ENCODE data around the gene MS4A6A. TPM values are rescaled to one million over a fixed set of nuclear protein-coding genes. Genes with fewer than 3 reads are reported as not detected.
"Not testable (repeated sequence)": the region's sequence is repeated elsewhere in the genome, so short reads cannot be mapped to it uniquely, and the experiment has no call there.

Gene MS4A6A
- polyA plus RNA-seq (2013, experiment 1 of 2; ENCODE audit: insufficient read length) = not detected
- not detected for polyA plus RNA-seq (2013, experiment 2 of 2; ENCODE audit: insufficient read length)

- no peak for DNase-seq
Observed at GRCh38 chr11:60182541-60183330, at the start of gene MS4A6A. MS4A6A (minus strand) TSS chr11:60183083; CDS start chr11:60181727, 1,356 bp downstream.

DNA sequence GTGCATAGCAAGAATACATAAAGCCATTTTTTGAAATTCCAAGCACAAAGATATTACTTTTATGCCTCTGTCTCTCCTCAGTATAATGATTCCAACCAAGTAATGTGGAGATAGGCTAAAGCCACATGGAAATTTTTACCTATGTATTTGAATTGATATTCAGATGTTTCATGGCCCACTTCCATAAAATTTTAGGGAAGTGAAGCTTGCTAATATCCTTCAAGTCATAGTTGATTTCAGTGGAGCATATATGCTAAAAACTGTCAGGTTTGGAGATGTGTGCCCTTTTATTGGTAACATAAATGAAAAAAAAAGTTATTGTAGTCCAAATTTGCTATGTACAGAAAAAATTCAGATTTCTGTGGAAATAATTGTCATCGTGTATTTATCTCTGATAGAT is 47.8 kb upstream of the MS4A6A start:
- no peak for DNase-seq

GRCh38 chr11:60222141-60222540 is 39.3 kb upstream of the MS4A6A start:
- DNase-seq = no peak

- no peak for DNase-seq
Observed at GRCh38 chr11:60221692-60222091, 38.8 kb upstream of the MS4A6A start.

- DNase-seq = no peak
Observed at GRCh38 chr11:60221181-60221580, 38.3 kb upstream of the MS4A6A start.

- DNase-seq = no peak
Observed at GRCh38 chr11:60214386-60214785, 31.5 kb upstream of the MS4A6A start.

DNA sequence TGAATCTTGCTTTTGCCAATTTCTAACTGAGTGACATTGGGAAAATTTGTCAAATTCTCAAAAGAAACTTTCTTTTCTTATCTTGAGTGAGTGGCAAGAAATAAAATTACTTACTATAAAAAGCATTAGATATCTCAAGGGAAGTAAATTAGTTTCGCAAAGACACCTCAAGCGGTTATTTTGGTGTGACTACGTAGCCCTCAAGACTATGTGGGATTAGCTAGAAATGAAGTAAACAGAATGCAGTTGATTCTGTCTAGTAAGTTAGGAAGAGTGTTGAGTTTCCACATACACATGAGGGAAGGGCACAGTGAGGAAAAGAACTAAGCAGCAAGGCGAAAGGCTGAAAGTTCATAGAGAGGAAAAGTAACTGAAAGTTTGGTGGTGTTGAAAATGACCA is 28.3 kb upstream of the MS4A6A start:
- no peak for DNase-seq

DNA sequence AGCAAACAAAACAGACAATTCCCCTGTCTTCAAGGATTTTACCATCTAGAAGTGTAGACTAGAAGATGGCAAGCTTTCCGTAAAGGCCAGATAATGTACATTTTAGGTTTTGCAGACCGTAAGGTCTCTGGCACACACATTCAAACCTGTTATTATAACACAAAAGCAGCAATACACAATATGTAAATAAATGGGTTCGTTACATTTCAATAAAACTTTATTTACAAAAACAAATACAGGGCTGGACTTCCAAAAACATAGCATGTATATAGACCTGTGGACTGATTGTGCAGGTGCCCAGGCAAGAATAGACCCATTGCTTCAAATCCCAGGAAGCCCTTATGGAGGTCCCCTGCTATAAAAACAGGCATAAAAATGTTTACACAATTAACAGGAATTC is 27.1 kb upstream of the MS4A6A start:
- no peak for DNase-seq

- no peak for DNase-seq
Observed at GRCh38 chr11:60208951-60209350, 26.1 kb upstream of the MS4A6A start.

DNA sequence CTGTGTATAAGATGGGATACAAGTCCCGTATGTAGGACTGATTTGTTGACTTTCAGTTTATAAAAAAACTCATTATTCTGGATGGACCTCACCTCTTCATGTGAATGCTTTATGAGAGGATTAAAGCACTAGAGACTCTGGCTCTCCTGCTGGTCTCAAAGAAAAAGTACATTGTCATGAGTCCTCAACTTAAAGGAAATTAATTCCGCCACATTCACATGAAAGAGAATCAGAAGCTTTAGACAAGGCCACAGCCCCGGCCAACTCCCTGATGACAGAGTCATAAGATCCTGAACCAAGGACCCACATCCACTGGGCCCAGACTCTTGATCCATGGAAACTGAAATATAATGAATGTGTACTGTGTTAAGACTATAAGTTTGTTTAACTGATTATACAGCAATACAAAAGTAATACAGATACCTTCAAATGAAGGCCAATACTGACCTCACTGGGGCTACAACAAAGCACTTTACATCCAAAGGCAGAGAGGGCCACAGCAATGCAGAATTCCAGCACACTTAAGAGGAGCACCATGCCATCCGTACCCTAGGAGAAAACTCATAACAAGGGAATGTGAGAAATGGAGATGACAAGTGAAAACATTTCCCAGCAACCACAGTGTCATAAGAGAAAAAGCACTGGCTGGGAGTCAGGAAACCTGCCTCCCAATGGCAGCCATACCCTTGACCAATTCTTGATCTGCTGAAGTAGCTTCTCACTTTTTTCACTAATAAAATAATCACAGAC is 25.4 kb upstream of the MS4A6A start:
- DNase-seq = no peak

- no peak for DNase-seq
Observed at GRCh38 chr11:60206616-60207015, 23.7 kb upstream of the MS4A6A start.

DNA sequence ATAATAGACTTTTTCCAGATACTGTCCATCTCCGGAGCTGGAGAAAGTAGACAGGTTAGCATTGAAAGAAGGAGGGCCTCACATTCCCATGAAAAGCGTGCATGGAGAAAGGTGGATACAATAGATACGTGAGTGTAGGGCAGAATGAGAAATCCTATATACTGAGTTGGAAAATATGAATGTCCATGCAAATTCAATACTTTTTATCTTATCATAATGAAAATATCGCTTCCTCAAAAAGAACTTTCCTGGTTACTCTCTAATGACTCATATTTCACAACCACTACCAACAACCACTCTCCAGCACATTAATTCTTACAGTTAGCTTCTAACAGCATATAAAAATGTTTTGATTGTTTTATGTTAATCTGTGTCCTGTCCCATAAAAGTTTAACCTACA is 22.0 kb upstream of the MS4A6A start:
- no peak for DNase-seq

DNA sequence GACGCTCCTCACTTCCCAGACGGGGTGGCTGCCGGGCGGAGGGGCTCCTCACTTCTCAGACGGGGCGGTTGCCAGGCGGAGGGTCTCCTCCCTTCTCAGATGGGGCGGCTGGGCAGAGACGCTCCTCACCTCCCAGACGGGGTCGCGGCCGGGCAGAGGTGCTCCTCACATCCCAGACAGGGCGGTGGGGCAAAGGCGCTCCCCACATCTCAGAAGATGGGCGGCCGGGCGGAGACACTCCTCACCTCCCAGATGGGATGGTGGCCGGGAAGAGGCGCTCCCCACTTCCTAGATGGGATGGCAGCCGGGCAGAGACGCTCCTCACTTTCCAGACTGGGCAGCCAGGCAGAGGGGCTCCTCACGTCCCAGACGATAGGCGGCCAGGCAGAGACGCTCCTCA is 18.5 kb upstream of the MS4A6A start:
- DNase-seq = not testable (repeated sequence)

- DNase-seq = no peak
Observed at GRCh38 chr11:60197442-60197841, 14.6 kb upstream of the MS4A6A start.

DNA sequence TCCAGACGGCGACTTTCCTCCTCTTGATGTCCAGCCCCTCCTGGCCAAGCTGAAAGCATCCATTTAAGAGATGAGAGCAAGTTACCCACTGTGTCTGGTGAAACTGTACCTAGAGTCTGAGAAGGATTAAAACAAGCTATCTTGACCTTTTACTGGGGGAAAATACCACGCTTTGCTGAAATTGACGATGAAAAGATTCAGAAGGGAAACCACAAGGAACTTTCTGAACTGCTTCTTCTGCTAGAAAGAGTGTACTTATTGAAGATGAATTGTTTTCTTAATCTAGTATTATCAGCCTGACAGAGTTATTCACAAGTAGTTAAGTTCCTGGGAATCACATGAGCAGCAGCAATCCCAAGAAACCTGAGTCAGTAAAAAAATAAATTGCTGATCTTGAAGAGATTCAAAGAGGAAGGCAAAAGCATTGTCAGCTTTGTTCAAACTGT is 13.1 kb upstream of the MS4A6A start:
- DNase-seq = no peak

DNA sequence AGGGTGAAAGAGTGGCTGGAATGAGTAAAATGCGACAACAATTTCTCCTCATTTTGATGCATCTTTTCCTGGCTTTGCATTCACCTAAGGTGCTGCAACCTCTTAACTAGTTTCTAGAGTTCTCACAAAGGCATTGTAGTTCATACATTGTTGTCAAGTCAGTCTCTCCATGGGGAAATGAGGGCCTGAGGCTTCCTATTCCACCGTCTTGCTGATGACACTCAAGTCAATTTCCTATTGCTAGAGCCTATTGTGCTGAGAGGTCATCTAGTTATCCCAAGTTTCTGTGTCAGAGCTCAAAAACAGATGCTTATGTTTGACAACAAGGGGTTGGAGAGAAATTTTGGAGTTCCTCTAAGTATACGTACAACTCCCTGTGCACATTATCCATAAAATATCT is 11.6 kb upstream of the MS4A6A start:
- no peak for DNase-seq

DNA sequence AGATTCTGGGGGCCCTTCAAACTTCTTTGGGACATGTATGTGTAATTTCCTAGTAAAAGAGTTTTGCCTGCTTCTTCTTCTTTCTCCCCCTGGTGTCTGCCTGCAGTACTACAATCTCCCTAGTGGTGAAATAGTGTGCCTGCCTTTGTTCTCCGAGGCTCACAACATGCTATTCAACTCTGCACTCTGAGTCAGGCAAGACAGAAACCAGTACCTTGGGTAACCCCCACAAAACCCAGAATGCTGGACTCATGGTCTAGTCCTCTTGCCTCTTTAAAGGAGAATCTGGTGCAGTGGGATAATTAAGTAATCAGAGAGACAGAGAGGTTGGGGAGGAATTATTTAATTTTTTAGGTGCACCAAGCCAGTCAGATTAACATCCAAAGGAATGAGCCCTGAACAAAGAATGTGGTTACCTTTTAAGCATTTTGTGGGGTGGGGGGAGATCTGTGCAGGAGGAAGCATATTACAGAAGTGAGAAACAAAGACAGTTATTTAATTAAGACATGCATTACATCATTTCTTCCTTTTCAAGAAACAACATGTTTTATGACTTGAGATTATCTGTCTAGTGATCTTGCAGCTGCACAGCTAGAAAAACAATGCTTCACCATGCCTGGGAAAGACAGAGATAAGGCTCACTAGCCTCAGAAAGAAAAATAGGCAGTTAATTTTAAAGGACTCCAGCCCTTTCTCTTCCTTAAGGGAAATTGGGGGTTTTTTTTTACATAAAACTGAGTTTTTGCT is 11.0 kb upstream of the MS4A6A start:
- DNase-seq = peak; percentile 2

- not testable (repeated sequence) for DNase-seq
Observed at GRCh38 chr11:60192564-60192963, 9.7 kb upstream of the MS4A6A start.

- not testable (repeated sequence) for DNase-seq
Observed at GRCh38 chr11:60188481-60188880, 5.6 kb upstream of the MS4A6A start.

- not testable (repeated sequence) for DNase-seq
Observed at GRCh38 chr11:60186128-60186527, 3.2 kb upstream of the MS4A6A start.

DNA sequence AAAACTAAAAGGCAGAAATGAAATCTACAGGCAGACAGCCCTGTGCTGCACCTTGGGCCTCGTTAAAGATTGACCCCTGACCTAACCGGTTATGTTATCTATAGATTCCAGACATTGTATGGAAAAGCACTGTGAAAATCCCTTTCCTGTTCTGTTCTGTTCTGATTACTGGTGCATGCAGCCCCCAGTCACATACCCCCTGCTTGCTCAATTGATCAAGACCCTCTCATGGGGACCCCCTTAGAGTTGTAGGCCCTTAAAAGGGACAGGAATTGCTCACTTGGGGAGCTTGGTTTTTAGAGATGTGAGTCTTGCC is 2.6 kb upstream of the MS4A6A start:
- DNase-seq = not testable (repeated sequence)

DNA sequence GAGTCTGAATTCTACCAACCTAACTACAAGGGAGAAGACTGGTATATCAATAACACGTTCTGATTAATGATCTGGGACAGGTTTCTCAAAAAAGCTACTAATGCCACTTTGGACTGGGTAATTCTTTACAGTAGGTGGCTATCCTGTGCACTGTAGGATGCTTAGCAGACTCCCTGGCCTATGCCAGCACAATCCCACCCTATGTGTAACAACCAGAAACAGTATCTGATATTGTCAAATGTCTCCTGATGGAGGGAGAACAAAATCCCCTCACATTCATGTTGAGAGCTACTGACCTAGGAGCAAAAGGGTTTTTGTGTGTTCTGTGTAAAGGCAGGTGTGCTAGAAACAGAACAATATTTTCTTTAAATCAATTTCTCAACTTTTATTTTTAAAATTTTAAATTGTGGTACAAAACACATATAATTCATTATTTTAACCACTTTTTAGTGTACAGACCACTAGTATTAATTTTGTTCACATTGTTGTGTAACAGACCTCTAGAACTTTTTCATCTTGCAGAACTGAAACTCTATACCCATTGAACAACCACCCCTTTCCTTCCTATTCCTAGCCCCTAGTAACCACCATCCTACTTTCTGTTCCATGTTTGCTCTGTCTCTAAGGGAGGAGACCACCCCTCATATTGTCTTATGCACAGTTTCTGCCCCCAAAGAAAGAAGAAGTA is 2.1 kb upstream of the MS4A6A start:
- DNase-seq = no peak

All from fibroblast of skin of abdomen (primary cell).